ENCODE data around the gene HSPA14.

Gene HSPA14

GRCh38 chr10:14820010-14820774, 17.9 kb upstream of the HSPA14 start:
- Histone ChIP-seq H3K27ac (ENCODE audit: low read depth, low read length) (0 out of 2 replicates have a peak overlapping the region, but pooled peaks have one; percentile 23), H3K79me2 (ENCODE audit: control insufficient read depth, insufficient read depth, low read length, unreplicated experiment) (no peaks in the 10 kb centered on the region), H3K4me3 (ENCODE audit: low read depth, low read length) (no peak overlapping the region), H3K36me3 (ENCODE audit: insufficient read depth, low read length) (no peaks in the 10 kb centered on the region), H2AFZ (ENCODE audit: low read length, unreplicated experiment) (no peak overlapping the region), H3K4me1 (ENCODE audit: control insufficient read depth, insufficient read depth, low read length, unreplicated experiment) (peaks cover 13% of the 10 kb centered on the region), H3K27me3 (ENCODE audit: insufficient read depth, low read length) (no peaks in the 10 kb centered on the region)

- no peak overlapping the region for H2AFZ ChIP-seq (ENCODE audit: low read length, unreplicated experiment)
- H3K27me3 ChIP-seq (ENCODE audit: insufficient read depth, low read length): no peaks in the 10 kb centered on the region
- no peak overlapping the region for H3K4me3 ChIP-seq (ENCODE audit: low read depth, low read length)
Measured at GRCh38 chr10:14820775-14821154, 17.3 kb upstream of the HSPA14 start.

GRCh38 chr10:14821635-14822375, 16.3 kb upstream of the HSPA14 start:
- Histone ChIP-seq H3K4me3 (ENCODE audit: low read depth, low read length) (no peak overlapping the region), H3K27me3 (ENCODE audit: insufficient read depth, low read length) (0 out of 2 replicates have a peak, but pooled peaks cover 3% of the 10 kb centered on the region), H3K79me2 (ENCODE audit: control insufficient read depth, insufficient read depth, low read length, unreplicated experiment) (no peaks in the 10 kb centered on the region), H3K4me1 (ENCODE audit: control insufficient read depth, insufficient read depth, low read length, unreplicated experiment) (peaks cover 13% of the 10 kb centered on the region), H3K36me3 (ENCODE audit: insufficient read depth, low read length) (no peaks in the 10 kb centered on the region), H3K27ac (ENCODE audit: low read depth, low read length) (no peak overlapping the region), H2AFZ (ENCODE audit: low read length, unreplicated experiment) (no peak overlapping the region)

More at GRCh38 chr10:14820775-14821154, 17.3 kb upstream of the HSPA14 start:
- H3K27ac ChIP-seq (ENCODE audit: low read depth, low read length): no peak overlapping the region
- H3K4me1 ChIP-seq (ENCODE audit: control insufficient read depth, insufficient read depth, low read length, unreplicated experiment): peaks cover 13% of the 10 kb centered on the region
- H3K79me2 ChIP-seq (ENCODE audit: control insufficient read depth, insufficient read depth, low read length, unreplicated experiment): no peaks in the 10 kb centered on the region
- no peaks in the 10 kb centered on the region for H3K36me3 ChIP-seq (ENCODE audit: insufficient read depth, low read length)

GRCh38 chr10:14822879-14823755, 15.0 kb upstream of the HSPA14 start:
- Histone ChIP-seq H2AFZ (ENCODE audit: low read length, unreplicated experiment) (no peak overlapping the region), H3K4me1 (ENCODE audit: control insufficient read depth, insufficient read depth, low read length, unreplicated experiment) (peaks cover 13% of the 10 kb centered on the region), H3K79me2 (ENCODE audit: control insufficient read depth, insufficient read depth, low read length, unreplicated experiment) (no peaks in the 10 kb centered on the region), H3K27ac (ENCODE audit: low read depth, low read length) (no peak overlapping the region), H3K4me3 (ENCODE audit: low read depth, low read length) (no peak overlapping the region), H3K36me3 (ENCODE audit: insufficient read depth, low read length) (no peaks in the 10 kb centered on the region), H3K27me3 (ENCODE audit: insufficient read depth, low read length) (0 out of 2 replicates have a peak, but pooled peaks cover 3% of the 10 kb centered on the region)

GRCh38 chr10:14823966-14824365, 14.1 kb upstream of the HSPA14 start:
- no peak overlapping the region for H3K4me3 ChIP-seq (ENCODE audit: low read depth, low read length)
- H3K4me1 ChIP-seq (ENCODE audit: control insufficient read depth, insufficient read depth, low read length, unreplicated experiment): peaks cover 13% of the 10 kb centered on the region
- H3K27me3 ChIP-seq (ENCODE audit: insufficient read depth, low read length): 0 out of 2 replicates have a peak, but pooled peaks cover 3% of the 10 kb centered on the region
- no peak overlapping the region for H3K27ac ChIP-seq (ENCODE audit: low read depth, low read length)
- no peaks in the 10 kb centered on the region for H3K79me2 ChIP-seq (ENCODE audit: control insufficient read depth, insufficient read depth, low read length, unreplicated experiment)
- no peaks in the 10 kb centered on the region for H3K36me3 ChIP-seq (ENCODE audit: insufficient read depth, low read length)
- no peak overlapping the region for H2AFZ ChIP-seq (ENCODE audit: low read length, unreplicated experiment)

- Histone ChIP-seq H3K36me3 (ENCODE audit: insufficient read depth, low read length) (no peaks in the 10 kb centered on the region), H3K27me3 (ENCODE audit: insufficient read depth, low read length) (0 out of 2 replicates have a peak, but pooled peaks cover 3% of the 10 kb centered on the region), H3K4me3 (ENCODE audit: low read depth, low read length) (no peak overlapping the region), H3K27ac (ENCODE audit: low read depth, low read length) (no peak overlapping the region), H3K4me1 (ENCODE audit: control insufficient read depth, insufficient read depth, low read length, unreplicated experiment) (no peaks in the 10 kb centered on the region), H3K79me2 (ENCODE audit: control insufficient read depth, insufficient read depth, low read length, unreplicated experiment) (no peaks in the 10 kb centered on the region), H2AFZ (ENCODE audit: low read length, unreplicated experiment) (no peak overlapping the region)
Measured at GRCh38 chr10:14826076-14826829, 11.9 kb upstream of the HSPA14 start.

- no peaks in the 10 kb centered on the region for H3K36me3 ChIP-seq (ENCODE audit: insufficient read depth, low read length)
- H2AFZ ChIP-seq (ENCODE audit: low read length, unreplicated experiment): no peak overlapping the region
- no peak overlapping the region for H3K4me3 ChIP-seq (ENCODE audit: low read depth, low read length)
- H3K27me3 ChIP-seq (ENCODE audit: insufficient read depth, low read length): no peaks in the 10 kb centered on the region
- H3K27ac ChIP-seq (ENCODE audit: low read depth, low read length): no peak overlapping the region
- peaks cover 6% of the 10 kb centered on the region for H3K4me1 ChIP-seq (ENCODE audit: control insufficient read depth, insufficient read depth, low read length, unreplicated experiment)
- peaks cover under 1% of the 10 kb centered on the region for H3K79me2 ChIP-seq (ENCODE audit: control insufficient read depth, insufficient read depth, low read length, unreplicated experiment)
Measured at GRCh38 chr10:14833106-14833505, 5.0 kb upstream of the HSPA14 start.

- Histone ChIP-seq H3K79me2 (ENCODE audit: control insufficient read depth, insufficient read depth, low read length, unreplicated experiment) (peaks cover 30% of the 10 kb centered on the region), H3K36me3 (ENCODE audit: insufficient read depth, low read length) (peaks cover 9% of the 10 kb centered on the region), H3K4me3 (ENCODE audit: low read depth, low read length) (no peak overlapping the region), H3K27ac (ENCODE audit: low read depth, low read length) (no peak overlapping the region), H2AFZ (ENCODE audit: low read length, unreplicated experiment) (no peak overlapping the region), H3K4me1 (ENCODE audit: control insufficient read depth, insufficient read depth, low read length, unreplicated experiment) (peaks cover 9% of the 10 kb centered on the region), H3K27me3 (ENCODE audit: insufficient read depth, low read length) (no peaks in the 10 kb centered on the region)
Measured at GRCh38 chr10:14836208-14836607, 1.9 kb upstream of the HSPA14 start.

- H3K4me1 ChIP-seq (ENCODE audit: control insufficient read depth, insufficient read depth, low read length, unreplicated experiment): peaks cover 9% of the 10 kb centered on the region
- peak overlapping the region; percentile 93 for H2AFZ ChIP-seq (ENCODE audit: low read length, unreplicated experiment)
- peaks cover 15% of the 10 kb centered on the region for H3K36me3 ChIP-seq (ENCODE audit: insufficient read depth, low read length)
- H3K4me3 ChIP-seq (ENCODE audit: low read depth, low read length): peak overlapping the region; percentile 84
- no peaks in the 10 kb centered on the region for H3K27me3 ChIP-seq (ENCODE audit: insufficient read depth, low read length)
- H3K79me2 ChIP-seq (ENCODE audit: control insufficient read depth, insufficient read depth, low read length, unreplicated experiment): peaks cover 30% of the 10 kb centered on the region
- H3K27ac ChIP-seq (ENCODE audit: low read depth, low read length): peak overlapping the region; percentile 23
Measured at GRCh38 chr10:14837003-14837756, 926 bp upstream of the HSPA14 start.

Data from ACC112 (cell line).